Chondrocyte (in vitro differentiated cells): ENCODE data around the gene LIPN. TPM values are rescaled to one million over a fixed set of nuclear protein-coding genes. Genes with fewer than 3 reads are reported as not detected.

Experiments
- DNase-seq: peaks from one replicate; pipeline ENCODE4 v3.0.0; 2021; ENCODE audit warnings: mixed read lengths, low spot score
- H3K27ac Mint-ChIP-seq: one replicate; pipeline ENCODE4 v1.8.0; 2021; ENCODE audit warnings: mild to moderate bottlenecking, moderate library complexity, mixed read lengths; ENCODE audit not compliant: unreplicated experiment
- H3K27me3 Mint-ChIP-seq: 2 replicates; pipeline ENCODE4 v1.8.0; 2021; ENCODE audit warnings: low read depth, mixed read lengths
- H3K36me3 Mint-ChIP-seq: 2 replicates; pipeline ENCODE4 v1.8.0; 2021; ENCODE audit warnings: low read depth, mixed read lengths
- H3K4me1 Mint-ChIP-seq: 2 replicates; pipeline ENCODE4 v1.8.0; 2021; ENCODE audit warnings: low read depth, mild to moderate bottlenecking, mixed read lengths
- H3K4me3 Mint-ChIP-seq: one replicate; pipeline ENCODE4 v1.8.0; 2021; ENCODE audit warnings: mild to moderate bottlenecking, moderate library complexity, mixed read lengths; ENCODE audit not compliant: unreplicated experiment
- H3K9me3 Mint-ChIP-seq: 2 replicates; pipeline ENCODE4 v1.8.0; 2021; ENCODE audit warnings: low read depth, mixed read lengths
- total RNA-seq: library from RNA; stranded (reverse); gene quantifications from 3 replicates; pipeline ENCODE4 v1.2.1, GENCODE V29; 2021
- TF ChIP-seq, protein P1 (sequence below): fragments of 200-600 bp; sonication (generic); IDR thresholded peaks from 2 replicates; pipeline ENCODE4 v1.5.0; 2021; ENCODE audit warnings: antibody characterized with exemption, mild to moderate bottlenecking, moderate library complexity

The LIPN gene
- total RNA-seq, 1 donor from 2014 or later, result not detected

DNA sequence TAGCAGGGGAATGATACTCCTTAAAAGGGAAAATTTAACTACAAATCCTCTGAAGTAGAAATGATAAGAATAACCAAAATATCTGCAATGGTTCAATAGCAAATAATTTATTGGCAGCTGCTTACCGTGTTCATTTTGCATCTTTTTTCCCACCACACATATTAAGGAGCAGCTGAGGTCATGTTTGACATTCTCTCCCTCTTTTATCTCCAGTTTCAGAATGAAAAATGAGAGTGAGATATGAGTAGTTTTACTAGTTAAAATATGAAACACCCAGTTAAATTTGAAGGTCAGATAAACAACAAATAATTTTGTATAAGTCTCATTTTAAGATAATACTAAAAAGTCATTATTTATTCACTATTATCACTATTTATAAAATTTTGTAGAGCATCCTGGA, 3.1 kb downstream of the LIPN start:
- peaks cover 17% of the 10 kb centered on the region for H3K27me3 Mint-ChIP-seq

DNA sequence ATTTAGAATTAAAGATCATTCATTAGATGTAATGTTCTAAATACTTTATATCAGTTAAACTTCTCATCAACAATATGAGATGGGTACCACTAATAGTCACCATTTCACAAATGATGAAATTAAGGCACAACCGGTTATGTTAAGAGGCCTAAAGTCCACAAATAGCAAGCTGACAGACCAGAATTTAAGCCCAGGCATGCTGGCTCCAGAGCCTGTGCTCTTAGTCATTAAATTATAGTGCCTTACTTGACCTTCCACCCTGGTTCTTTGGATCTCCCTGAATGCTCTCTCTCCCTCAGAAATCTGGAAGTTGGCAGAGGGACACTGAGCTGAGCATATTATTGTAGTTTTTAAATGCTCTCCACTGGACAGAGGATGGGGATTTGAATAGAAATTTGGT, 3.6 kb downstream of the LIPN start:
- Mint-ChIP-seq H3K36me3 (no peaks in the 10 kb centered on the region), H3K4me3 (no peak overlapping the region), H3K27me3 (peaks cover 17% of the 10 kb centered on the region), H3K4me1 (no peaks in the 10 kb centered on the region), H3K27ac (no peak overlapping the region), H3K9me3 (no peaks in the 10 kb centered on the region)
- TF ChIP-seq, protein P1, sequence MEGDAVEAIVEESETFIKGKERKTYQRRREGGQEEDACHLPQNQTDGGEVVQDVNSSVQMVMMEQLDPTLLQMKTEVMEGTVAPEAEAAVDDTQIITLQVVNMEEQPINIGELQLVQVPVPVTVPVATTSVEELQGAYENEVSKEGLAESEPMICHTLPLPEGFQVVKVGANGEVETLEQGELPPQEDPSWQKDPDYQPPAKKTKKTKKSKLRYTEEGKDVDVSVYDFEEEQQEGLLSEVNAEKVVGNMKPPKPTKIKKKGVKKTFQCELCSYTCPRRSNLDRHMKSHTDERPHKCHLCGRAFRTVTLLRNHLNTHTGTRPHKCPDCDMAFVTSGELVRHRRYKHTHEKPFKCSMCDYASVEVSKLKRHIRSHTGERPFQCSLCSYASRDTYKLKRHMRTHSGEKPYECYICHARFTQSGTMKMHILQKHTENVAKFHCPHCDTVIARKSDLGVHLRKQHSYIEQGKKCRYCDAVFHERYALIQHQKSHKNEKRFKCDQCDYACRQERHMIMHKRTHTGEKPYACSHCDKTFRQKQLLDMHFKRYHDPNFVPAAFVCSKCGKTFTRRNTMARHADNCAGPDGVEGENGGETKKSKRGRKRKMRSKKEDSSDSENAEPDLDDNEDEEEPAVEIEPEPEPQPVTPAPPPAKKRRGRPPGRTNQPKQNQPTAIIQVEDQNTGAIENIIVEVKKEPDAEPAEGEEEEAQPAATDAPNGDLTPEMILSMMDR, result no peak
- DNase-seq, result no peak

More for the DNA sequence above, 3.1 kb downstream of the LIPN start:
- Mint-ChIP-seq H3K9me3 (no peaks in the 10 kb centered on the region), H3K4me1 (no peaks in the 10 kb centered on the region), H3K36me3 (no peaks in the 10 kb centered on the region), H3K27ac (no peak overlapping the region), H3K4me3 (no peak overlapping the region)
- TF ChIP-seq, protein P1, result no peak
- DNase-seq, result no peak

DNA sequence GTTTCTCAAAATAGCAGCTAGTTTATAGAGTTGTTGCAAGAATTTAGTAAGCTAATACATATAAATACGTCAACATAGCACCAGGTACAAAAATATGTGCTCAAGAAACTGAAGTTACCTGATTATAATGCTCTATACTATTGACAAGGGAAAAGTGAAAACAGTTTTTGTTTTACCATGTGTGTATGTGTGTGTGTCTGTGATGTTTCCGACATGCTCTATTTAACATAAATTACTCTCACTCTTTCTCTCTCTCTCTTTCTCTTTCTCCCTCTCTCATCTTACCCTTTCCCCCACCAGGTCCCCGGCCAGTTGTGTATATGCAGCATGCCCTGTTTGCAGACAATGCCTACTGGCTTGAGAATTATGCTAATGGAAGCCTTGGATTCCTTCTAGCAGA, 4.3 kb downstream of the LIPN start:
- peaks cover 15% of the 10 kb centered on the region for H3K27me3 Mint-ChIP-seq
- no peak overlapping the region for H3K27ac Mint-ChIP-seq
- no peaks in the 10 kb centered on the region for H3K9me3 Mint-ChIP-seq
- H3K36me3 Mint-ChIP-seq, result no peaks in the 10 kb centered on the region
- no peak for DNase-seq
- no peaks in the 10 kb centered on the region for H3K4me1 Mint-ChIP-seq
- no peak overlapping the region for H3K4me3 Mint-ChIP-seq
- TF ChIP-seq, protein P1, result no peak

DNA sequence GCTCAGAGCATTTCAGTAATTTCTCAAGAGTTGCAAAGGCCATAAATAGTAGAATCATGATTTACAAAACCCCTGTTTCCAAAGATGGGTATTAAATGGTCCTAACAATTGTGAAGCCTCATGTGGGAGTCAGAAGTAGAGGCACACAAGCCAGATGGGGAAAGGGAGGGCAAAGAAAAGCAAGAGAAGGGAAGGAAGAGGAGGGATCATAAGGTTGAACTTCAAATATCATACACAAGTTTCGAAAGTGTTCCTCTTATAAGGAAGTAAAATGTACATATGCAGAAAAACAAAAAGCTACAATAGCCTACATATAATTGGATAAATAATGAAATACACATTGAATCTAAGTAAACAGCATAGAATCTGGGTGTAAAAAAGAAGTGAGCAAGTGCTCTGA, 6.0 kb downstream of the LIPN start:
- Mint-ChIP-seq H3K27me3 (peaks cover 10% of the 10 kb centered on the region), H3K4me3 (no peak overlapping the region), H3K36me3 (no peaks in the 10 kb centered on the region), H3K9me3 (no peaks in the 10 kb centered on the region), H3K4me1 (no peaks in the 10 kb centered on the region), H3K27ac (no peak overlapping the region)
- DNase-seq, result no peak
- TF ChIP-seq, protein P1, result no peak

DNA sequence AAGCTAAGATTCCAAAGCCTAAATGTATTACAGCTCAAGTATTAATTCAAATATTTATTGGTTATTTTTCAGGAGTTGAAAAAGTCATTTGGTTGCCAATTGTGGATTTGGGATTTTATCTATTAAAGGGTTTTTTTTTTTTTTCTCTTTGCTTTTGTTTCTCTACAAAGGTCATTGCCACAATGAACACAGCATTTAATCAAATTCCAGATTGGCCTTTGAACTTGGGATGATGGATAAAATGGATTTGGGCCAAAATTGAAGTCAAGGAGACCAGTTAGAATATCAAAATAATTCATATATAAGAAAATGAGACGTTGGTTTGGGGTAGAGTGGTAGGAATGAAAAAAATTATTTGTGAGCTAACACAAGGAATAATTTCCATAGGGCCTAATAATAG, 9.6 kb downstream of the LIPN start:
- Mint-ChIP-seq H3K4me3 (no peak overlapping the region), H3K4me1 (no peaks in the 10 kb centered on the region), H3K9me3 (peaks cover 19% of the 10 kb centered on the region), H3K27me3 (peaks cover 13% of the 10 kb centered on the region), H3K27ac (no peak overlapping the region), H3K36me3 (peaks cover 5% of the 10 kb centered on the region)
- TF ChIP-seq, protein P1, result no peak
- no peak for DNase-seq
